Effector memory CD4-positive, alpha-beta T cell (primary cell): Measurements from ENCODE around the gene CD83.

Experiments
- DNase-seq, 3 donors: peaks; one replicate each; pipeline ENCODE4 v3.0.0-alpha.2; 2020
- H3K27ac ChIP-seq: 2 replicates; pipeline ENCODE4 v1.7.0; 2013; ENCODE audit warnings: mild to moderate bottlenecking, low read length, moderate library complexity; ENCODE audit not compliant: insufficient read depth, poor library complexity, severe bottlenecking
- H3K27me3 ChIP-seq: replicated peaks from 2 replicates; pipeline ENCODE4 v1.7.0; 2013; ENCODE audit warnings: mild to moderate bottlenecking, low read length; ENCODE audit not compliant: insufficient read depth, control insufficient read depth, poor library complexity, severe bottlenecking
- H3K36me3 ChIP-seq: 2 replicates; pipeline ENCODE4 v1.7.0; 2013; ENCODE audit warnings: mild to moderate bottlenecking, low read length, moderate library complexity; ENCODE audit not compliant: control insufficient read depth, insufficient read depth
- H3K4me1 ChIP-seq: 2 replicates; pipeline ENCODE4 v1.7.0; 2013; ENCODE audit warnings: low read length, mild to moderate bottlenecking; ENCODE audit not compliant: control insufficient read depth, insufficient read depth, poor library complexity, severe bottlenecking
- H3K4me3 ChIP-seq: 2 replicates; pipeline ENCODE4 v1.7.0; 2013; ENCODE audit warnings: low read length, low read depth, mild to moderate bottlenecking; ENCODE audit not compliant: insufficient read depth, poor library complexity, severe bottlenecking
- H3K9me3 ChIP-seq: 2 replicates; pipeline ENCODE4 v1.7.0; 2013; ENCODE audit warnings: mild to moderate bottlenecking, low read length, moderate library complexity; ENCODE audit not compliant: control insufficient read depth

CD83 gene

GRCh38 chr6:14131579-14131978 lies 14.0 kb downstream of the CD83 start:
- H3K27me3 ChIP-seq: no peaks in the 10 kb centered on the region
- no peak overlapping the region for H3K27ac ChIP-seq
- no peak for DNase-seq
- H3K4me1 ChIP-seq: no peaks in the 10 kb centered on the region
- H3K4me3 ChIP-seq: no peak overlapping the region
- no peaks in the 10 kb centered on the region for H3K9me3 ChIP-seq
- H3K36me3 ChIP-seq: peaks cover 24% of the 10 kb centered on the region

- Histone ChIP-seq H3K4me1 (no peaks in the 10 kb centered on the region), H3K36me3 (peaks cover 24% of the 10 kb centered on the region), H3K27me3 (no peaks in the 10 kb centered on the region), H3K9me3 (no peaks in the 10 kb centered on the region), H3K27ac (no peak overlapping the region), H3K4me3 (no peak overlapping the region)
- no peak for DNase-seq
Observed at GRCh38 chr6:14132244-14132920, 14.8 kb downstream of the CD83 start.

- H3K4me1 ChIP-seq: no peaks in the 10 kb centered on the region
Observed at GRCh38 chr6:14132921-14133275, 15.3 kb downstream of the CD83 start.

GRCh38 chr6:14134211-14134910 lies 16.8 kb downstream of the CD83 start:
- H3K27me3 ChIP-seq: no peaks in the 10 kb centered on the region
- DNase-seq: no peak
- no peaks in the 10 kb centered on the region for H3K9me3 ChIP-seq
- H3K36me3 ChIP-seq: peaks cover 24% of the 10 kb centered on the region
- no peak overlapping the region for H3K4me3 ChIP-seq
- no peak overlapping the region for H3K27ac ChIP-seq
- H3K4me1 ChIP-seq: no peaks in the 10 kb centered on the region

More at GRCh38 chr6:14132921-14133275, 15.3 kb downstream of the CD83 start:
- Histone ChIP-seq H3K9me3 (no peaks in the 10 kb centered on the region), H3K27ac (no peak overlapping the region), H3K4me3 (no peak overlapping the region), H3K27me3 (no peaks in the 10 kb centered on the region), H3K36me3 (peaks cover 24% of the 10 kb centered on the region)
- DNase-seq: no peak

- peaks cover 24% of the 10 kb centered on the region for H3K36me3 ChIP-seq
- no peak overlapping the region for H3K4me3 ChIP-seq
- H3K4me1 ChIP-seq: no peaks in the 10 kb centered on the region
- no peaks in the 10 kb centered on the region for H3K27me3 ChIP-seq
- no peak for DNase-seq
- no peaks in the 10 kb centered on the region for H3K9me3 ChIP-seq
- no peak overlapping the region for H3K27ac ChIP-seq
Observed at GRCh38 chr6:14135893-14136539, 18.4 kb downstream of the CD83 start.

- H3K4me3 ChIP-seq: no peak overlapping the region
- no peak for DNase-seq
- no peaks in the 10 kb centered on the region for H3K9me3 ChIP-seq
- no peaks in the 10 kb centered on the region for H3K27me3 ChIP-seq
- no peak overlapping the region for H3K27ac ChIP-seq
- peaks cover 15% of the 10 kb centered on the region for H3K36me3 ChIP-seq
- H3K4me1 ChIP-seq: no peaks in the 10 kb centered on the region
Observed at GRCh38 chr6:14138701-14139215, 21.2 kb downstream of the CD83 start.

GRCh38 chr6:14141351-14142062 lies 23.9 kb downstream of the CD83 start:
- no peaks in the 10 kb centered on the region for H3K9me3 ChIP-seq
- H3K36me3 ChIP-seq: no peaks in the 10 kb centered on the region
- no peaks in the 10 kb centered on the region for H3K27me3 ChIP-seq
- DNase-seq: no peak
- H3K27ac ChIP-seq: no peak overlapping the region
- no peak overlapping the region for H3K4me3 ChIP-seq
- no peaks in the 10 kb centered on the region for H3K4me1 ChIP-seq

- Histone ChIP-seq H3K36me3 (no peaks in the 10 kb centered on the region), H3K9me3 (no peaks in the 10 kb centered on the region), H3K4me1 (no peaks in the 10 kb centered on the region), H3K4me3 (no peak overlapping the region), H3K27ac (no peak overlapping the region), H3K27me3 (no peaks in the 10 kb centered on the region)
- DNase-seq: no peak
Observed at GRCh38 chr6:14142063-14142450, 24.5 kb downstream of the CD83 start.

GRCh38 chr6:14142511-14143223 lies 25.1 kb downstream of the CD83 start:
- no peaks in the 10 kb centered on the region for H3K4me1 ChIP-seq
- DNase-seq: no peak
- no peak overlapping the region for H3K27ac ChIP-seq
- no peaks in the 10 kb centered on the region for H3K27me3 ChIP-seq
- H3K9me3 ChIP-seq: no peaks in the 10 kb centered on the region
- H3K4me3 ChIP-seq: no peak overlapping the region
- no peaks in the 10 kb centered on the region for H3K36me3 ChIP-seq
